ENCODE results near the gene ARL8A. TPM values are rescaled to one million over a fixed set of nuclear protein-coding genes. Genes with fewer than 3 reads are reported as not detected.

The ARL8A gene
- total RNA-seq, 6 experiments from 2014 or later = 44.6 to 60.7 (median 48.6) TPM

- Mint-ChIP-seq H3K27ac (no peak overlapping the region), H3K36me3 (ENCODE audit: low read depth) (no peaks in the 10 kb centered on the region), H3K4me3 (no peak overlapping the region), H3K4me1 (ENCODE audit: low read depth) (peaks cover 21% of the 10 kb centered on the region), H3K9me3 (no peaks in the 10 kb centered on the region), H3K27me3 (ENCODE audit: insufficient read depth) (peaks cover 8% of the 10 kb centered on the region)
- no peak for DNase-seq
- TF ChIP-seq, protein P1, sequence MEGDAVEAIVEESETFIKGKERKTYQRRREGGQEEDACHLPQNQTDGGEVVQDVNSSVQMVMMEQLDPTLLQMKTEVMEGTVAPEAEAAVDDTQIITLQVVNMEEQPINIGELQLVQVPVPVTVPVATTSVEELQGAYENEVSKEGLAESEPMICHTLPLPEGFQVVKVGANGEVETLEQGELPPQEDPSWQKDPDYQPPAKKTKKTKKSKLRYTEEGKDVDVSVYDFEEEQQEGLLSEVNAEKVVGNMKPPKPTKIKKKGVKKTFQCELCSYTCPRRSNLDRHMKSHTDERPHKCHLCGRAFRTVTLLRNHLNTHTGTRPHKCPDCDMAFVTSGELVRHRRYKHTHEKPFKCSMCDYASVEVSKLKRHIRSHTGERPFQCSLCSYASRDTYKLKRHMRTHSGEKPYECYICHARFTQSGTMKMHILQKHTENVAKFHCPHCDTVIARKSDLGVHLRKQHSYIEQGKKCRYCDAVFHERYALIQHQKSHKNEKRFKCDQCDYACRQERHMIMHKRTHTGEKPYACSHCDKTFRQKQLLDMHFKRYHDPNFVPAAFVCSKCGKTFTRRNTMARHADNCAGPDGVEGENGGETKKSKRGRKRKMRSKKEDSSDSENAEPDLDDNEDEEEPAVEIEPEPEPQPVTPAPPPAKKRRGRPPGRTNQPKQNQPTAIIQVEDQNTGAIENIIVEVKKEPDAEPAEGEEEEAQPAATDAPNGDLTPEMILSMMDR (IDR thresholded peaks at IDR 0.05) = no peak
These were observed 36.5 kb downstream of the ARL8A start for GRCh38 chr1:202107801-202108731.

- TF ChIP-seq, protein P1 (IDR thresholded peaks at IDR 0.05) = no peak
- no peaks in the 10 kb centered on the region for H3K9me3 Mint-ChIP-seq
- H3K36me3 Mint-ChIP-seq (ENCODE audit: low read depth) = no peaks in the 10 kb centered on the region
- peaks cover 8% of the 10 kb centered on the region for H3K27me3 Mint-ChIP-seq (ENCODE audit: insufficient read depth)
- peaks cover 17% of the 10 kb centered on the region for H3K4me1 Mint-ChIP-seq (ENCODE audit: low read depth)
- no peak overlapping the region for H3K4me3 Mint-ChIP-seq
- no peak for DNase-seq
- H3K27ac Mint-ChIP-seq = no peak overlapping the region
These were observed 37.2 kb downstream of the ARL8A start for GRCh38 chr1:202107321-202107761.

- peaks cover 17% of the 10 kb centered on the region for H3K4me1 Mint-ChIP-seq (ENCODE audit: low read depth)
- DNase-seq = no peak
These were observed 37.9 kb downstream of the ARL8A start for GRCh38 chr1:202106340-202107254.

GRCh38 chr1:202105571-202106339, 38.8 kb downstream of the ARL8A start:
- Mint-ChIP-seq H3K27ac (no peak overlapping the region), H3K9me3 (no peaks in the 10 kb centered on the region), H3K4me1 (ENCODE audit: low read depth) (peaks cover 17% of the 10 kb centered on the region), H3K36me3 (ENCODE audit: low read depth) (no peaks in the 10 kb centered on the region), H3K4me3 (no peak overlapping the region), H3K27me3 (ENCODE audit: insufficient read depth) (peaks cover 8% of the 10 kb centered on the region)
- peak; percentile 25 for DNase-seq
- TF ChIP-seq, protein P1 (IDR thresholded peaks at IDR 0.05) = no peak

More at GRCh38 chr1:202106340-202107254, 37.9 kb downstream of the ARL8A start:
- no peak overlapping the region for H3K4me3 Mint-ChIP-seq
- no peaks in the 10 kb centered on the region for H3K36me3 Mint-ChIP-seq (ENCODE audit: low read depth)
- H3K27ac Mint-ChIP-seq = no peak overlapping the region
- peaks cover 8% of the 10 kb centered on the region for H3K27me3 Mint-ChIP-seq (ENCODE audit: insufficient read depth)
- TF ChIP-seq, protein P1 (IDR thresholded peaks at IDR 0.05) = no peak
- H3K9me3 Mint-ChIP-seq = no peaks in the 10 kb centered on the region

- Mint-ChIP-seq H3K9me3 (no peaks in the 10 kb centered on the region), H3K4me3 (no peak overlapping the region), H3K36me3 (ENCODE audit: low read depth) (no peaks in the 10 kb centered on the region), H3K27me3 (ENCODE audit: insufficient read depth) (peaks cover 10% of the 10 kb centered on the region), H3K4me1 (ENCODE audit: low read depth) (peaks cover 17% of the 10 kb centered on the region), H3K27ac (no peak overlapping the region)
- TF ChIP-seq, protein P1 (IDR thresholded peaks at IDR 0.05) = no peak
- no peak for DNase-seq
These were observed 40.5 kb downstream of the ARL8A start for GRCh38 chr1:202104073-202104472.

All from HFFc6 (cell line).